HL-60/S4 (cell line): Measurements from ENCODE around the gene F13A1.

ENCODE experiments used
- in situ Hi-C: fragments of 300-500 bp; cut with MboI; formaldehyde crosslinking; loops from 2 replicates; pipeline ENCODE4 v1.14.3; 2022; ENCODE audit warnings: low sequenced_read_pairs

Gene F13A1

DNA sequence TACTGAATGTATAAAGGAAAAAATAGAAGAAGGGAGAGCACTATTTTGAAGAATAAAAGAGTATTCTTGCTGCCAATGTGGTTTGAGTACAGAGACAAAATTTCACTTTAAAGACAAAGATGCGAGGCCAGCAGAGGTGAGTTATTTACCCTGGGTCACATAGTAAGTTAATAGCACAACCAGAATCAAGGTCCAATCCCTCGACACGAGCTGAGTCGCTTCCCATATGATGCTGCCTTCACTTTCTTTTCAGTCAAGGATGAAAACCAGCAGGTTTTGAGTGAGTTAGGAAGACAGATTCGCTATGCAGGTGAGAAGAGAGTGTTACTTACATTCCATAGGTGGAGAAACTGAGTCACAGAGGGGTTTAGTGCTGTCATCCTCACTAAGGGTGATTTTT is 75.8 kb downstream of the F13A1 start:
- in situ Hi-C loops, result no loop called here

- in situ Hi-C loops, result no loop called here
Measured at GRCh38 chr6:6243846-6244245, 76.6 kb downstream of the F13A1 start.

GRCh38 chr6:6239598-6240581 is 80.6 kb downstream of the F13A1 start:
- in situ Hi-C loops, result no loop called here

DNA sequence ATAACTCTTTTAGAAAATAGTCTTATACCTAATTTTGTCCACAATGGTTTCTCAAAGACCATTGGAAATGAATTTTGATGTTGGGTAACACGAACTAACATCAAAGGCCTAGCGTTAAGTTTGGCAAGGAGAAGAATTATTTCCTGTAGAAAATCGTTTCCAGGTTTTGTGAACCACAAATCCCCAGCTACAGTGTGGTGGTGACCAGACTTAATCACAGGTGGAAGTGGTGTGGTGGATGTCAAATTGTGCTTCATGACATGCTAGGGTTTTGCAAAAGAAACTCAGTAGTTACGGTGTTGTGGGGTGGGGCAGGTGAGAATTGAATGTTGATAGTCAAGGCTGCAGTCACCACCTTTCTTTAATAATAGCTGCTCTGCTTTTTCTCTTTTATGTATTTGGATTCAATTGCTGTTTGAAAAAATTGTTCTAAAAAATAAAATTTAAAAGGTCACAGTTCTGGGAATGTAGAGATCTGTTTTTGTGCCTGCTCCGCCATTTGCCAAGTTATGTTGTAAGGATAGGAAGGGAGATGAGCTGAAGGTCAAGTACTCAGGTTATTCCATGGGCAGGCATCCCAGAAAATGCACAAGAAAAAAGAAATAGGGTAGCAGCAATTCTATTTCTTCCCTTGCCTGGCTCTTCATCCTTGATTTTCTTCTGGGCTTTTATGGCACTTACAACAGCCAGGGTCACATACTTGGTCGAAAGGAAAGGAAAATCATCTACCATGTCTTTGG is 83.6 kb downstream of the F13A1 start:
- in situ Hi-C loops, result no loop called here

GRCh38 chr6:6235786-6236185 is 84.7 kb downstream of the F13A1 start:
- in situ Hi-C loops, result no loop called here

GRCh38 chr6:6234963-6235362 is 85.5 kb downstream of the F13A1 start:
- in situ Hi-C loops, result no loop called here

- in situ Hi-C loops, result no loop called here
Measured at GRCh38 chr6:6230286-6230685, 90.2 kb downstream of the F13A1 start.

- in situ Hi-C loops, result no loop called here
Measured at GRCh38 chr6:6227896-6228295, 92.6 kb downstream of the F13A1 start.

DNA sequence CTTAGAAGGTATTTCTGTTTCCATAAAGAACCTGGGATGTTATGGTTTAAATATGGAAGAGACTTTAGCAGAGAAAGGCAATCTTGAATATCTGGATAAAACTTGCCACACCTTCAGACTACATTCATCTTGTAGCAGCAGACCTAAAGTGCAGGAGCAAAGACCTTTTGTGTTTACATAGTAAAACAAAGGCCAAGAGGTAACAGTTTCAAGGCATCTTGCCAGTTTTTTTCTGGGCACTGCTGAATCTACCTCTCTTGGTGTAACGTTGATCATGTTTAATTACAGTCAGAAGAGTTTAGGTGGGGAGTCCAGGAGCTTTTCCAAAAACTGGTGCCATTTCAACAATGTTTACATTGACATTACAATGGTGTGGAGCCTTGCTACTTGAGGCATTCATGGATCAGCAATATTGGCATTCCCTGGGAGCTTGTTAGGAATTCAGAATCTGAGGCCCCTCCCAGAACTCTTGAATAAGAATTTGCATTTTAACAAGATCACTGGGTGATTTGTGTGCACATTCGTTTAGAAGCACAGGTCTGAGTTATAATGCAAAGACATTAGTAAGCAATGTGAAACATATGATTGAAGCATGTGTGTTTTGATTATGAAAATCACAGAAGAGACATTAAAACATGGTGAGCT is 94.5 kb downstream of the F13A1 start:
- in situ Hi-C loops, result no loop called here

DNA sequence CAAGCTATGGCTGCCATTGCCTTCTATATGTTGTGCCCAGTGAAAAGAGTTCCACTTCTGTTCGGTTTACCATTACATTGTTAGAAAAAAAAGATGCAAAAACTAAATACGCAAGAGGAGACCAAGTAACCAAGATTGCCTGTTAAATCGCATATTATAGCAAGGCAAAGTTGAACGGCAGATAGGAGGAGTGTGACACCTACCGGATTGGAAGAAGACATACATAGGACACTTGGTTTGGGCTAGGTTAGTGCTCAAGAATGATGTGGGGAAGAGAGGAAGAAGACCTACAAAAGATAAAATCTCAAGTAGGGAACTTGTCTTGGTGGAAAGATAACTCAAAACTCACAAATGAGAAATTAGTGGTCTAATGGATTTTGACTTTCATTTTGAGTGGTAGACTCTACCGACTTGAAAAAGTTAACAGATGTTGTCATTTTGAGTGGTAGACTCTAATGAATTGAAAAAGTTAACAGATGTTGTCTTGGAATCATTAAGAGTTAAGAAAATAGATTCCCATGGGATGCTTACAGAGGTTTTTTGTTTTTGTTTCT is 95.5 kb downstream of the F13A1 start:
- in situ Hi-C loops, result no loop called here

DNA sequence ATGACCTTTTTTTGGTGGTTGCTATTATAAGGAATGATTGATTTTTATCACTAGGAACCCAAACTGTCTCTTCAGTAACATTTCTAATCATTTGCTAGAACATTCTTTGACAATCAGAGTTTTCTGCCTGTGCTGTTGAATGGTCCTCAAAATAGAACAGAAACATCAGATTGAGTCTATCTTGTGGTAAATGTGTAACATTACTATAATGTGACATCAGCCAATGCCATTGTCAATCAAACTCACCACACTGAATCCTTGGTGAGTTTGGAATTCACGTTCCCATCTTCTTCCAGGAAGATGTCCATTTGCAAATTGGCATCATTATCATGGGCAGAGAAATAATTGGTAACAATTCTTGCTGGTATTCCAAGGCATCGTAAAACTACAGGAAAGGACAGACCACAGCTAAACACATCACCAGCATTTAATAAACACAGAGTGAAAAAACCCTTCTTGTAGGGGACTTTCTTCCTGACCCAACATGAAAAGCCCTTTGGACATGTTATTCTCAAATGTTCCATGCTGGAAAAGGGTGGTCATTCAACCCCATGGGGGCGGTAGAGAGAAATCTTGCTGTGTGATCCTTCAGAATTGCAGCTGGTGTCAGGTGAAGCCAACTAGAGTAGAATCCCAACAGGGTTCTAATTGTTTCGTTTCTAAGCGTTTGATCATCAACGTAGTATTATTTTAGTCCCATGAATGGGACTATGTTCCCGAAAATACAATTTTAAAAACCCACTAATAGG is 98.5 kb downstream of the F13A1 start:
- in situ Hi-C loops, result no loop called here

DNA sequence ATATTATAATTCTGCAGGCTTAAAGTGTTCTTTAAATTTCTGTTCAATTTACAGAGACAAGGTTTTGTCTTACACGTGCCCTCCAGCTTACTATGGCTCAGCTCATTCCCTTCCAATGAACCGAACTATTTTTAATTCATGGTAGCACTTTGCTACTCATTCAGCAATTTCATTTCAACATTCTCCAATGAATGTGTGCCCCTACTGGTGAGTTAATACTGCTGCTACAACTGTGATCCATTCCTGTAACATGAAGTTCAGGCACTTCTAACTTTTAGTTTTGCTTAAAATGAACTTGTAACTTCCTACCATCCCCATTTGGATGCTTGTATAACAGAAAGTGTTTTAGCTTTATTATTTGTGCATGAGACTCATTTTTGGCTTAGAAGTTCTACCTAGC is 99.7 kb downstream of the F13A1 start:
- in situ Hi-C loops, result no loop called here

GRCh38 chr6:6219716-6220115 is 100.7 kb downstream of the F13A1 start:
- in situ Hi-C loops, result no loop called here

- in situ Hi-C loops, result no loop called here
Measured at GRCh38 chr6:6218759-6219085, 101.7 kb downstream of the F13A1 start.

- in situ Hi-C loops, result no loop called here
Measured at GRCh38 chr6:6217855-6218758, 102.4 kb downstream of the F13A1 start.

- in situ Hi-C loops, result no loop called here
Measured at GRCh38 chr6:6210994-6211393, 109.5 kb downstream of the F13A1 start.

- in situ Hi-C loops, result no loop called here
Measured at GRCh38 chr6:6202886-6203285, 117.6 kb downstream of the F13A1 start.

DNA sequence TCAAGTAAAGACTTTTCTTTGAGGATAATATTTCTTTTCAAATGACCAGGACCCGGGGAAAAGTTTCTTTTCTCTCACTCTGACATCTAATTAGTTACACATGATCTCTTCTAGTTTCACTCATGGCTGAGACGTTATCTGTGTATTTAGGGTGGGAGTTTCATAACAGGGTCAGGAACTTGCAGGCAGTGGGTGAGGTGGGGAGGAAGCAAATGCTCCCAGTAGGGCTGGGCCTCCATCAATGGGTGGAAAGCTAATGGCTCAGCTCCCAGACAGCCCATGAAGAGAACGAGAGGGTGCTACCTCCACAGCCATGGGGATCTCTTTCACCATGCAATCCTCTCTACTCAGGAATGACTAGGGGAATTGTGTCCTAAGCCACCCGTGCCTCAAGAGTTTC is 119.3 kb downstream of the F13A1 start:
- in situ Hi-C loops, result no loop called here

DNA sequence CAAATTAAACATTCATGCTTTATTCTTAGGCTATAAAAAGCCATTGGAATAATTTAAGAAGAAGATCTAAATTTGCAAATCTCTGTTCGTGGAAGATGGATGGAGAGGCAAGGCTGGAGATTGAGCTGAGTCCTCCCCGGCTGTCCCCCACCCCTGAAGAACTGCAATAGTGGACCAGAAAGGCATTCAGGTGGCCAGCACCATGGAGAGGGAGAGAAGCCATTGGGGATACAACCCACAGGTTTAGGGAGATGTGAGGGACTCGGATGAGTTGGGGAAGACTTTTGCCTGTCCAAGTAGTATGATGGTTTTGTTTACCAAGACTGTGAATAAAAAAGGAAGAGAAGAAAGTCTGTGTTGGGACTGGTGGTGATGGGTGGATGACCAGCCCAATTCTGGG is 120.8 kb downstream of the F13A1 start:
- in situ Hi-C loops, result no loop called here

GRCh38 chr6:6196762-6197161 is 123.7 kb downstream of the F13A1 start:
- in situ Hi-C loops, result no loop called here
